GM23338 (cell line): Measurements from ENCODE around the gene TERB1. TPM values are rescaled to one million over a fixed set of nuclear protein-coding genes. Genes with fewer than 3 reads are reported as not detected.
A peak's percentile ranks its signal among the peaks of the same experiment; 100 is the strongest.

Source experiments
- ATAC-seq: fragments of 200-7000 bp; cut with Tn5 transposase; 3 replicates; pipeline ENCODE4 v1.9.1; 2020
- DNase-seq: peaks from one replicate; pipeline ENCODE4 v3.0.0-alpha.2; 2015; ENCODE audit warnings: low spot score
- H2AFZ ChIP-seq: fragments of 200-600 bp; sonication (generic); 2 replicates; pipeline ENCODE4 v1.8.0; 2016; ENCODE audit warnings: antibody characterized with exemption, mild to moderate bottlenecking, moderate library complexity
- H3F3A ChIP-seq: fragments of 200-600 bp; sonication (generic); replicated peaks from 2 replicates; pipeline ENCODE4 v1.8.0; 2017; ENCODE audit warnings: antibody characterized with exemption, mixed run types, low read depth
- H3K27ac ChIP-seq: fragments of 200-600 bp; sonication (generic); 2 replicates; pipeline ENCODE4 v1.6.1; 2016; ENCODE audit warnings: low read depth
- H3K27me3 ChIP-seq: fragments of 200-600 bp; sonication (generic); 2 replicates; pipeline ENCODE4 v1.8.0; 2016; ENCODE audit warnings: mild to moderate bottlenecking, mixed run types, moderate library complexity; ENCODE audit not compliant: insufficient read depth
- H3K36me3 ChIP-seq: fragments of 200-600 bp; sonication (generic); 2 replicates; pipeline ENCODE4 v1.8.0; 2016; ENCODE audit warnings: mild to moderate bottlenecking; ENCODE audit not compliant: insufficient read depth
- H3K4me1 ChIP-seq: fragments of 200-600 bp; sonication (generic); 2 replicates; pipeline ENCODE4 v1.8.0; 2016; ENCODE audit warnings: mild to moderate bottlenecking, moderate library complexity; ENCODE audit not compliant: insufficient read depth
- H3K4me2 ChIP-seq: fragments of 200-600 bp; sonication (generic); 2 replicates; pipeline ENCODE4 v1.7.1; 2017; ENCODE audit warnings: mixed run types
- H3K4me3 ChIP-seq: fragments of 200-600 bp; sonication (generic); 2 replicates; pipeline ENCODE4 v1.6.1; 2016; ENCODE audit warnings: mixed run types
- H3K79me2 ChIP-seq: fragments of 200-600 bp; sonication (generic); replicated peaks from 2 replicates; pipeline ENCODE4 v1.8.0; 2017; ENCODE audit warnings: mild to moderate bottlenecking; ENCODE audit not compliant: insufficient read depth
- H3K9me2 ChIP-seq: fragments of 200-600 bp; sonication (generic); 2 replicates; pipeline ENCODE4 v1.8.0; 2017; ENCODE audit not compliant: insufficient read depth
- H4K20me1 ChIP-seq: fragments of 200-600 bp; sonication (generic); replicated peaks from 2 replicates; pipeline ENCODE4 v1.8.0; 2017; ENCODE audit warnings: mild to moderate bottlenecking; ENCODE audit not compliant: insufficient read depth
- H3K27ac Mint-ChIP-seq: 2 replicates; pipeline ENCODE4 v1.8.0; 2020; ENCODE audit warnings: inconsistent platforms, mild to moderate bottlenecking, moderate library complexity, mixed read lengths
- H3K27me3 Mint-ChIP-seq: 3 replicates; pipeline ENCODE4 v1.8.0; 2022; ENCODE audit warnings: low read depth, mild to moderate bottlenecking, moderate library complexity, mixed read lengths, inconsistent platforms; ENCODE audit not compliant: insufficient read depth, poor library complexity
- H3K36me3 Mint-ChIP-seq: 3 replicates; pipeline ENCODE4 v1.8.0; 2021; ENCODE audit warnings: low read depth, mild to moderate bottlenecking, inconsistent platforms, moderate library complexity, mixed read lengths
- H3K4me1 Mint-ChIP-seq: 3 replicates; pipeline ENCODE4 v1.8.0; 2020; ENCODE audit warnings: mild to moderate bottlenecking, inconsistent platforms, mixed read lengths
- H3K4me3 Mint-ChIP-seq: 3 replicates; pipeline ENCODE4 v1.8.0; 2021; ENCODE audit warnings: moderate library complexity, mild to moderate bottlenecking, inconsistent platforms, mixed read lengths
- H3K9me3 Mint-ChIP-seq: 3 replicates; pipeline ENCODE4 v1.8.0; 2020; ENCODE audit warnings: moderate library complexity, mild to moderate bottlenecking, inconsistent platforms, mixed read lengths
- CREB1 ChIP-seq: fragments of 250-450 bp; sonication (Bioruptor Pico); IDR thresholded peaks from 2 replicates; pipeline ENCODE4 v1.5.0; 2020; ENCODE audit warnings: low read depth, mild to moderate bottlenecking, moderate library complexity
- CTCF ChIP-seq, 2 experiments: fragments of 200-600 bp in 1 of 2; sonication (generic) in 1 of 2; conservative IDR thresholded peaks; 2 replicates each; pipeline versions ENCODE4 v1.5.1 to v1.6.1; 2016 to 2017; ENCODE audit warnings: antibody characterized with exemption in 2 of 2, low read depth in 2 of 2, mild to moderate bottlenecking in 2 of 2, moderate library complexity in 1 of 2
- EZH2 ChIP-seq: fragments of 200-600 bp; sonication (generic); IDR thresholded peaks from one replicate; pipeline ENCODE4 v1.8.0; 2017; ENCODE audit warnings: antibody characterized with exemption, mild to moderate bottlenecking, low read depth; ENCODE audit not compliant: unreplicated experiment
- NANOG ChIP-seq: IDR thresholded peaks from 2 replicates; pipeline ENCODE4 v1.6.1; 2016; ENCODE audit warnings: antibody characterized with exemption, borderline replicate concordance
- POLR2AphosphoS5 ChIP-seq: IDR thresholded peaks from 2 replicates; pipeline ENCODE4 v1.6.1; 2016; ENCODE audit warnings: antibody characterized with exemption, low read depth
- STAT1 ChIP-seq: IDR thresholded peaks from one replicate; pipeline ENCODE4 v1.6.1; 2016; ENCODE audit warnings: antibody characterized with exemption; ENCODE audit not compliant: unreplicated experiment
- ZNF114 ChIP-seq: fragments of 250-450 bp; sonication (Bioruptor Pico); IDR thresholded peaks from 2 replicates; pipeline ENCODE4 v1.5.0; 2020; ENCODE audit warnings: mild to moderate bottlenecking, moderate library complexity
- polyA plus RNA-seq: library from polyadenylated mRNA; unstranded; fragments of >200 nt; fragmentation: Nextera tagmentation; extraction: Ambion mirVana; gene quantifications from 2 replicates; pipeline ENCODE4 v1.2.1, GENCODE V29; 2016
- total RNA-seq: library from RNA; depleted of rRNA; stranded (reverse); fragments of >200 nt; shearing (Covaris generic); gene quantifications from 2 replicates; pipeline ENCODE4 v1.2.3, GENCODE V29; 2014
- TF ChIP-seq, protein P1 (sequence below): IDR thresholded peaks from 2 replicates; pipeline ENCODE4 v1.6.1; 2016; ENCODE audit warnings: antibody characterized with exemption
- TF ChIP-seq, protein P2 (sequence below): fragments of 250-450 bp; sonication (Bioruptor Pico); IDR thresholded peaks from 2 replicates; pipeline ENCODE4 v1.5.0; 2020; ENCODE audit warnings: mild to moderate bottlenecking, moderate library complexity

Gene TERB1
- total and polyA plus RNA-seq, 2 experiments from 2014 or later: not detected

DNA sequence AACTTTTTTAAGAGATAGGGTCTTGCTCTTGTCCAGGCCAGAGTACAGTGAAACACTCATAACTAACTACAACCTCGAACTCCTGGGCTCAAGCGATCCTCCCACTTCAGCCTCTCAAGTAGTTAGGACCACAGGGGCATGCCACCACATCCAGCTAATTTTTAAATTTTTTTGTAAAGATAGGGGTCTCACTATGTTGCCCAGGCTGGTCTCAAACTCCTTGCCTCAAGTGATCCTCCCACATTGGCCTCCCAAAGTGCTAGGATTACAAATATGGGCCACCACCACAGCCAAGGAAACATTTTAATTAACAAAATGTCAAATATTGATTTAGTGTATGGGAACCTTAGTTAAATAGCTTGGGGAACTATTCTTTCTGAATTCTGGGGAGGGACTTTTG lies 47.2 kb downstream of the TERB1 start (continued):
- TF ChIP-seq, protein P1, sequence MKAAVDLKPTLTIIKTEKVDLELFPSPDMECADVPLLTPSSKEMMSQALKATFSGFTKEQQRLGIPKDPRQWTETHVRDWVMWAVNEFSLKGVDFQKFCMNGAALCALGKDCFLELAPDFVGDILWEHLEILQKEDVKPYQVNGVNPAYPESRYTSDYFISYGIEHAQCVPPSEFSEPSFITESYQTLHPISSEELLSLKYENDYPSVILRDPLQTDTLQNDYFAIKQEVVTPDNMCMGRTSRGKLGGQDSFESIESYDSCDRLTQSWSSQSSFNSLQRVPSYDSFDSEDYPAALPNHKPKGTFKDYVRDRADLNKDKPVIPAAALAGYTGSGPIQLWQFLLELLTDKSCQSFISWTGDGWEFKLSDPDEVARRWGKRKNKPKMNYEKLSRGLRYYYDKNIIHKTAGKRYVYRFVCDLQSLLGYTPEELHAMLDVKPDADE: no peak
- TF ChIP-seq NANOG (no peak), ZNF114 (CRISPR knock-in tag) (no peak), STAT1 (no peak)

DNA sequence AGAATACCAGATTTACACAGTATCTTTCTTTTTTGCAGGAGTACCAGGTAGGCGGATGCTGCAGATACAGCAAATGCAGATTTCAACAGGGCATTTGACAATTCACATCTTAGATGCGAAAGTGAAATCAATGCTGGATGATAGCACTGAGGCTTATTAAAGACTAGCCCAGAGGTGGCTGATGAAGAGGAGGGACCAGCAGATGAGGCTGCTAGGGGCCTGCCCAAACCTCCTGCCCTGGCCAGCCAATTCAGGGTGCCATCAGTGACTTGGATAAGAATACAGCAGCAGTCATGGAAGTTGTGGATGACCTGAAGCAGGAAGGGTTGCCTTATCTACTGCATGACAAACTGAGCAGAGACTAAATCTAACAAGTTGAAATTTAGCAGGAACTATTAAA lies 48.4 kb downstream of the TERB1 start:
- Histone ChIP-seq H3K4me3 (no peak overlapping the region), H3K79me2 (peaks cover 34% of the 10 kb centered on the region), H3K27me3 (no peaks in the 10 kb centered on the region), H3F3A (no peaks in the 10 kb centered on the region; the same call in 1 of the 2 replicates), H3K36me3 (peaks cover 13% of the 10 kb centered on the region), H4K20me1 (peaks cover 26% of the 10 kb centered on the region), H3K27ac (no peak overlapping the region), H2AFZ (peak overlapping the region; percentile 94), H3K4me2 (no peak overlapping the region), H3K9me2 (no peaks in the 10 kb centered on the region), H3K4me1 (peaks cover 10% of the 10 kb centered on the region)
- H3K27ac Mint-ChIP-seq: no peak overlapping the region
- H3K4me1 Mint-ChIP-seq: peaks cover 22% of the 10 kb centered on the region
- no peak for TF ChIP-seq CREB1 (CRISPR knock-in tag)
- TF ChIP-seq POLR2AphosphoS5: no peak
- TF ChIP-seq, protein P2, sequence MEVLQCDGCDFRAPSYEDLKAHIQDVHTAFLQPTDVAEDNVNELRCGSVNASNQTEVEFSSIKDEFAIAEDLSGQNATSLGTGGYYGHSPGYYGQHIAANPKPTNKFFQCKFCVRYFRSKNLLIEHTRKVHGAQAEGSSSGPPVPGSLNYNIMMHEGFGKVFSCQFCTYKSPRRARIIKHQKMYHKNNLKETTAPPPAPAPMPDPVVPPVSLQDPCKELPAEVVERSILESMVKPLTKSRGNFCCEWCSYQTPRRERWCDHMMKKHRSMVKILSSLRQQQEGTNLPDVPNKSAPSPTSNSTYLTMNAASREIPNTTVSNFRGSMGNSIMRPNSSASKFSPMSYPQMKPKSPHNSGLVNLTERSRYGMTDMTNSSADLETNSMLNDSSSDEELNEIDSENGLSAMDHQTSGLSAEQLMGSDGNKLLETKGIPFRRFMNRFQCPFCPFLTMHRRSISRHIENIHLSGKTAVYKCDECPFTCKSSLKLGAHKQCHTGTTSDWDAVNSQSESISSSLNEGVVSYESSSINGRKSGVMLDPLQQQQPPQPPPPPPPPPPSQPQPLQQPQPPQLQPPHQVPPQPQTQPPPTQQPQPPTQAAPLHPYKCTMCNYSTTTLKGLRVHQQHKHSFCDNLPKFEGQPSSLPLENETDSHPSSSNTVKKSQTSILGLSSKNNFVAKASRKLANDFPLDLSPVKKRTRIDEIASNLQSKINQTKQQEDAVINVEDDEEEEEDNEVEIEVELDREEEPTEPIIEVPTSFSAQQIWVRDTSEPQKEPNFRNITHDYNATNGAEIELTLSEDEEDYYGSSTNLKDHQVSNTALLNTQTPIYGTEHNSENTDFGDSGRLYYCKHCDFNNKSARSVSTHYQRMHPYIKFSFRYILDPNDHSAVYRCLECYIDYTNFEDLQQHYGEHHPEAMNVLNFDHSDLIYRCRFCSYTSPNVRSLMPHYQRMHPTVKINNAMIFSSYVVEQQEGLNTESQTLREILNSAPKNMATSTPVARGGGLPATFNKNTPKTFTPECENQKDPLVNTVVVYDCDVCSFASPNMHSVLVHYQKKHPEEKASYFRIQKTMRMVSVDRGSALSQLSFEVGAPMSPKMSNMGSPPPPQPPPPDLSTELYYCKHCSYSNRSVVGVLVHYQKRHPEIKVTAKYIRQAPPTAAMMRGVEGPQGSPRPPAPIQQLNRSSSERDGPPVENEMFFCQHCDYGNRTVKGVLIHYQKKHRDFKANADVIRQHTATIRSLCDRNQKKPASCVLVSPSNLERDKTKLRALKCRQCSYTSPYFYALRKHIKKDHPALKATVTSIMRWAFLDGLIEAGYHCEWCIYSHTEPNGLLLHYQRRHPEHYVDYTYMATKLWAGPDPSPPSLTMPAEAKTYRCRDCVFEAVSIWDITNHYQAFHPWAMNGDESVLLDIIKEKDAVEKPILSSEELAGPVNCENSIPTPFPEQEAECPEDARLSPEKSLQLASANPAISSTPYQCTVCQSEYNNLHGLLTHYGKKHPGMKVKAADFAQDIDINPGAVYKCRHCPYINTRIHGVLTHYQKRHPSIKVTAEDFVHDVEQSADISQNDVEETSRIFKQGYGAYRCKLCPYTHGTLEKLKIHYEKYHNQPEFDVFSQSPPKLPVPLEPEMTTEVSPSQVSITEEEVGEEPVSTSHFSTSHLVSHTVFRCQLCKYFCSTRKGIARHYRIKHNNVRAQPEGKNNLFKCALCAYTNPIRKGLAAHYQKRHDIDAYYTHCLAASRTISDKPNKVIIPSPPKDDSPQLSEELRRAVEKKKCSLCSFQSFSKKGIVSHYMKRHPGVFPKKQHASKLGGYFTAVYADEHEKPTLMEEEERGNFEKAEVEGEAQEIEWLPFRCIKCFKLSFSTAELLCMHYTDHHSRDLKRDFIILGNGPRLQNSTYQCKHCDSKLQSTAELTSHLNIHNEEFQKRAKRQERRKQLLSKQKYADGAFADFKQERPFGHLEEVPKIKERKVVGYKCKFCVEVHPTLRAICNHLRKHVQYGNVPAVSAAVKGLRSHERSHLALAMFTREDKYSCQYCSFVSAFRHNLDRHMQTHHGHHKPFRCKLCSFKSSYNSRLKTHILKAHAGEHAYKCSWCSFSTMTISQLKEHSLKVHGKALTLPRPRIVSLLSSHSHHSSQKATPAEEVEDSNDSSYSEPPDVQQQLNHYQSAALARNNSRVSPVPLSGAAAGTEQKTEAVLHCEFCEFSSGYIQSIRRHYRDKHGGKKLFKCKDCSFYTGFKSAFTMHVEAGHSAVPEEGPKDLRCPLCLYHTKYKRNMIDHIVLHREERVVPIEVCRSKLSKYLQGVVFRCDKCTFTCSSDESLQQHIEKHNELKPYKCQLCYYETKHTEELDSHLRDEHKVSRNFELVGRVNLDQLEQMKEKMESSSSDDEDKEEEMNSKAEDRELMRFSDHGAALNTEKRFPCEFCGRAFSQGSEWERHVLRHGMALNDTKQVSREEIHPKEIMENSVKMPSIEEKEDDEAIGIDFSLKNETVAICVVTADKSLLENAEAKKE (CRISPR knock-in tag): no peak
- no peak for TF ChIP-seq NANOG
- TF ChIP-seq EZH2: no peak
- TF ChIP-seq, protein P1: no peak
- no peak for TF ChIP-seq CTCF (conservative IDR thresholded peaks at IDR 0.05; ENCODE audit: low read depth in 2 of 2)
- no peak for TF ChIP-seq STAT1
- DNase-seq (no peak), ATAC-seq (no peak)
- no peaks in the 10 kb centered on the region for H3K9me3 Mint-ChIP-seq
- H3K36me3 Mint-ChIP-seq: peaks cover 29% of the 10 kb centered on the region
- H3K4me3 Mint-ChIP-seq: no peak overlapping the region
- H3K27me3 Mint-ChIP-seq: peaks cover 2% of the 10 kb centered on the region
